GM23248 (cell line): ENCODE data around the gene NOTO.

ENCODE experiments used
- EZH2 ChIP-seq: fragments of 200-600 bp; sonication (generic); IDR thresholded peaks from 2 replicates; pipeline ENCODE4 v1.6.1; 2018; ENCODE audit warnings: antibody characterized with exemption, mild to moderate bottlenecking; ENCODE audit not compliant: insufficient read depth, poor library complexity, severe bottlenecking
- EZH2phosphoT487 ChIP-seq: fragments of 200-600 bp; sonication (generic); IDR thresholded peaks from 2 replicates; pipeline ENCODE4 v1.6.1; 2018; ENCODE audit warnings: antibody characterized with exemption, moderate library complexity, mild to moderate bottlenecking, low read depth; ENCODE audit not compliant: insufficient read depth

- no peak for TF ChIP-seq EZH2
- TF ChIP-seq EZH2phosphoT487: no peak
These were observed 48.8 kb downstream of the NOTO start for GRCh38 chr2:73250872-73251846.
